Hematopoietic multipotent progenitor cell treated with erythropoietin and hydrocortisone succinate and interleukin-3 and kit ligand, for 15 days (in vitro differentiated cells): ENCODE results near the gene DNAJC8.

ENCODE experiments used
- DNase-seq: peaks from one replicate; pipeline ENCODE4 v3.0.0-alpha.2; 2015; ENCODE audit warnings: low spot score

Gene DNAJC8

GRCh38 chr1:28199328-28200233 lies 33.2 kb downstream of the DNAJC8 start:
- DNase-seq, result no peak

- DNase-seq, result no peak
Observed at GRCh38 chr1:28197682-28198415, 35.0 kb downstream of the DNAJC8 start.

GRCh38 chr1:28196330-28196729 lies 36.5 kb downstream of the DNAJC8 start:
- DNase-seq, result no peak

GRCh38 chr1:28195780-28196179 lies 37.0 kb downstream of the DNAJC8 start:
- DNase-seq, result no peak

GRCh38 chr1:28194326-28195035 lies 38.3 kb downstream of the DNAJC8 start:
- no peak for DNase-seq

GRCh38 chr1:28193701-28194161 lies 39.1 kb downstream of the DNAJC8 start:
- DNase-seq, result no peak

GRCh38 chr1:28190996-28191645 lies 41.7 kb downstream of the DNAJC8 start:
- DNase-seq, result no peak

- no peak for DNase-seq
Observed at GRCh38 chr1:28190337-28190979, 42.4 kb downstream of the DNAJC8 start.

- DNase-seq, result no peak
Observed at GRCh38 chr1:28185071-28185470, 47.8 kb downstream of the DNAJC8 start.

GRCh38 chr1:28180306-28181305 lies 52.2 kb downstream of the DNAJC8 start:
- DNase-seq, result no peak

GRCh38 chr1:28178690-28179485 lies 53.9 kb downstream of the DNAJC8 start:
- no peak for DNase-seq

- no peak for DNase-seq
Observed at GRCh38 chr1:28176492-28177470, 56.0 kb downstream of the DNAJC8 start, which contains the start of gene PTAFR. Gene PTAFR (minus strand): TSS chr1:28176690. CDS start chr1:28151021, 25,669 bp downstream.

GRCh38 chr1:28175955-28176485 lies 56.8 kb downstream of the DNAJC8 start:
- DNase-seq, result no peak

- no peak for DNase-seq
Observed at GRCh38 chr1:28173980-28174297, 58.9 kb downstream of the DNAJC8 start.

- no peak for DNase-seq
Observed at GRCh38 chr1:28173151-28173979, 59.5 kb downstream of the DNAJC8 start.

- peak; percentile 19 for DNase-seq
Observed at GRCh38 chr1:28172713-28173150, 60.1 kb downstream of the DNAJC8 start.

- DNase-seq, result no peak
Observed at GRCh38 chr1:28171246-28171645, 61.6 kb downstream of the DNAJC8 start.
